Measurements from ENCODE around the gene DENND1A.

Gene DENND1A

GRCh38 chr9:123669346-123669745, 260.6 kb downstream of the DENND1A start:
- H3K4me3 ChIP-seq (ENCODE audit: insufficient read depth, low read length, poor library complexity, severe bottlenecking): no peak overlapping the region
- H3K27ac ChIP-seq (ENCODE audit: low read depth, low read length): no peak overlapping the region
- no peaks in the 10 kb centered on the region for H3K79me2 ChIP-seq (ENCODE audit: insufficient read depth, low read length)
- H3K9ac ChIP-seq (ENCODE audit: low read length): no peak overlapping the region
- H2AFZ ChIP-seq (ENCODE audit: low read depth, low read length, severe bottlenecking): no peak overlapping the region
- H3K27me3 ChIP-seq (ENCODE audit: low read length): no peaks in the 10 kb centered on the region
- H3F3A ChIP-seq (ENCODE audit: insufficient read depth): no peaks in the 10 kb centered on the region
- no peak overlapping the region for H3K4me2 ChIP-seq (ENCODE audit: low read depth, low read length, poor library complexity, severe bottlenecking)
- peaks cover 5% of the 10 kb centered on the region for H3K36me3 ChIP-seq (ENCODE audit: low read length)
- H3K9me3 ChIP-seq (ENCODE audit: insufficient read depth, low read length): no peaks in the 10 kb centered on the region
- no peaks in the 10 kb centered on the region for H3K9me2 ChIP-seq (replicated peaks; ENCODE audit: insufficient read depth, low read length)
- no peak for TF ChIP-seq CTCF (IDR thresholded peaks at IDR 0.05; ENCODE audit: insufficient read depth, low read length, poor library complexity, severe bottlenecking)
- TF ChIP-seq EZH2phosphoT487 (conservative IDR thresholded peaks at IDR 0.05; ENCODE audit: low read length): no peak
- H4K20me1 ChIP-seq (ENCODE audit: low read depth, low read length): no peaks in the 10 kb centered on the region

GRCh38 chr9:123663529-123663928, 266.4 kb downstream of the DENND1A start:
- Histone ChIP-seq H3K27ac (ENCODE audit: low read depth, low read length) (no peak overlapping the region), H3K4me2 (ENCODE audit: low read depth, low read length, poor library complexity, severe bottlenecking) (no peak overlapping the region)
- TF ChIP-seq CTCF (IDR thresholded peaks at IDR 0.05; ENCODE audit: insufficient read depth, low read length, poor library complexity, severe bottlenecking): no peak
- no peak for TF ChIP-seq EZH2phosphoT487 (conservative IDR thresholded peaks at IDR 0.05; ENCODE audit: low read length)

GRCh38 chr9:123662057-123662776, 267.7 kb downstream of the DENND1A start:
- TF ChIP-seq CTCF (IDR thresholded peaks at IDR 0.05; ENCODE audit: insufficient read depth, low read length, poor library complexity, severe bottlenecking): no peak
- TF ChIP-seq EZH2phosphoT487 (conservative IDR thresholded peaks at IDR 0.05; ENCODE audit: low read length): no peak
- Histone ChIP-seq H3F3A (ENCODE audit: insufficient read depth) (no peaks in the 10 kb centered on the region), H3K9me3 (ENCODE audit: insufficient read depth, low read length) (peaks cover 17% of the 10 kb centered on the region; the same call in 1 of the 2 replicates), H3K27me3 (ENCODE audit: low read length) (no peaks in the 10 kb centered on the region), H2AFZ (ENCODE audit: low read depth, low read length, severe bottlenecking) (no peak overlapping the region), H3K4me3 (ENCODE audit: insufficient read depth, low read length, poor library complexity, severe bottlenecking) (no peak overlapping the region), H3K9me2 (replicated peaks; ENCODE audit: insufficient read depth, low read length) (no peaks in the 10 kb centered on the region), H3K79me2 (ENCODE audit: insufficient read depth, low read length) (no peaks in the 10 kb centered on the region), H4K20me1 (ENCODE audit: low read depth, low read length) (no peaks in the 10 kb centered on the region), H3K9ac (ENCODE audit: low read length) (no peak overlapping the region), H3K4me2 (ENCODE audit: low read depth, low read length, poor library complexity, severe bottlenecking) (no peak overlapping the region), H3K27ac (ENCODE audit: low read depth, low read length) (no peak overlapping the region), H3K36me3 (ENCODE audit: low read length) (peaks cover 19% of the 10 kb centered on the region)

More at GRCh38 chr9:123663529-123663928, 266.4 kb downstream of the DENND1A start:
- Histone ChIP-seq H2AFZ (ENCODE audit: low read depth, low read length, severe bottlenecking) (no peak overlapping the region), H3K9ac (ENCODE audit: low read length) (no peak overlapping the region), H3K4me3 (ENCODE audit: insufficient read depth, low read length, poor library complexity, severe bottlenecking) (no peak overlapping the region), H3K9me2 (replicated peaks; ENCODE audit: insufficient read depth, low read length) (no peaks in the 10 kb centered on the region), H3K36me3 (ENCODE audit: low read length) (peaks cover 19% of the 10 kb centered on the region), H3K27me3 (ENCODE audit: low read length) (no peaks in the 10 kb centered on the region), H3K9me3 (ENCODE audit: insufficient read depth, low read length) (peaks cover 17% of the 10 kb centered on the region; the same call in 1 of the 2 replicates), H3F3A (ENCODE audit: insufficient read depth) (no peaks in the 10 kb centered on the region), H4K20me1 (ENCODE audit: low read depth, low read length) (no peaks in the 10 kb centered on the region), H3K79me2 (ENCODE audit: insufficient read depth, low read length) (no peaks in the 10 kb centered on the region)

Measured in SU-DHL-6 (cell line).